Calu3 (cell line): ENCODE results near the gene GRHL1. TPM values are rescaled to one million over a fixed set of nuclear protein-coding genes. Genes with fewer than 3 reads are reported as not detected.

Experiments
- BruUV-seq: library from RNA; stranded (reverse); fragments of 400-500 nt; replicated peaks from 2 replicates; lab custom pipeline; 2021; lab: Mats Ljungman, UMichigan
- CTCF ChIA-PET: fragments of 300-600 bp; sonication (Branson Sonifier 250); formaldehyde crosslinking; loops from one replicate; lab custom pipeline; 2022; ENCODE audit warnings: antibody characterized with exemption; lab: Charles Lee
- DNase-seq: peaks from one replicate; pipeline ENCODE4 v3.0.0; 2022
- H3K27ac Mint-ChIP-seq: one replicate; pipeline ENCODE4 v1.8.0; 2022; ENCODE audit warnings: mixed read lengths; ENCODE audit not compliant: unreplicated experiment
- H3K27me3 Mint-ChIP-seq: one replicate; pipeline ENCODE4 v1.8.0; 2022; ENCODE audit warnings: mixed read lengths; ENCODE audit not compliant: unreplicated experiment
- H3K36me3 Mint-ChIP-seq: one replicate; pipeline ENCODE4 v1.8.0; 2022; ENCODE audit warnings: mild to moderate bottlenecking, moderate library complexity, mixed read lengths; ENCODE audit not compliant: insufficient read depth, unreplicated experiment
- H3K4me1 Mint-ChIP-seq: one replicate; pipeline ENCODE4 v1.8.0; 2022; ENCODE audit warnings: mild to moderate bottlenecking, low read depth, mixed read lengths; ENCODE audit not compliant: unreplicated experiment
- H3K4me3 Mint-ChIP-seq: one replicate; pipeline ENCODE4 v1.8.0; 2022; ENCODE audit warnings: mild to moderate bottlenecking, low read depth, moderate library complexity, mixed read lengths; ENCODE audit not compliant: unreplicated experiment
- H3K9me3 Mint-ChIP-seq: one replicate; pipeline ENCODE4 v1.8.0; 2022; ENCODE audit warnings: low read depth, mixed read lengths; ENCODE audit not compliant: unreplicated experiment
- CTCF ChIP-seq: fragments of 200-600 bp; IDR thresholded peaks from one replicate; pipeline ENCODE4 v1.8.0; 2022; ENCODE audit warnings: antibody characterized with exemption; ENCODE audit not compliant: unreplicated experiment
- intact Hi-C: fragments of 100-400 bp; cut with micrococcal nuclease; formaldehyde crosslinking; loops from one replicate; pipeline ENCODE4 v1.10.0; 2022; ENCODE audit not compliant: unreplicated experiment
- total RNA-seq: library from RNA; stranded (reverse); gene quantifications from 2 replicates; pipeline ENCODE4 v1.2.3, GENCODE V29; 2022

The GRHL1 gene
- total RNA-seq, 1 experiment from 2014 or later = 11.7 TPM

- CTCF ChIA-PET = no interaction called here
- Mint-ChIP-seq H3K9me3 (no peaks in the 10 kb centered on the region), H3K27me3 (no peaks in the 10 kb centered on the region), H3K4me1 (no peaks in the 10 kb centered on the region), H3K4me3 (no peak overlapping the region), H3K27ac (no peak overlapping the region), H3K36me3 (no peaks in the 10 kb centered on the region)
- intact Hi-C loops = no loop called here
- BruUV-seq = no TSS peak
- DNase-seq = no peak
- TF ChIP-seq CTCF = no peak
These were observed 49.0 kb downstream of the GRHL1 start for GRCh38 chr2:10000541-10000940.

DNA sequence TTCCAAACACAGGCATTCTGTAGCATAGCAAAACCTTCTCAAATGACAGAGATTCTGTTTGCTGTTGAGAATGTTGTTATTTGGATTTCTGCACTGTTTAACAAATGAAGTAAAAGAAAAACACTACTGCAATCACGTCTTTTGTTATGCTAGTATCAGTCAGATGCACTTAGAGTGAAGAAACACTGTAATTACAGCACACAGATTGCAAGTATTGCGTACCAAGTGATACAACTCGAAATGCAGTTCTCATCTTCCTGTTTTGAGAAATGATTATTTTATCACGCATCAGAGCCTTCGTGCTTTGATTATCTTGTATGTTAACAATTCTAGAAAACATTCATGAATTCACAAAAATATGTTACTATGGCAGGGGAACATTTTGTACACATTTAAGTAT is 50.1 kb downstream of the GRHL1 start:
- H3K4me1 Mint-ChIP-seq = no peaks in the 10 kb centered on the region
- no TSS peak for BruUV-seq
- H3K4me3 Mint-ChIP-seq = no peak overlapping the region
- H3K36me3 Mint-ChIP-seq = no peaks in the 10 kb centered on the region
- no peak for DNase-seq
- TF ChIP-seq CTCF = no peak
- CTCF ChIA-PET = no interaction called here
- H3K9me3 Mint-ChIP-seq = no peaks in the 10 kb centered on the region
- H3K27me3 Mint-ChIP-seq = no peaks in the 10 kb centered on the region
- H3K27ac Mint-ChIP-seq = no peak overlapping the region
- intact Hi-C loops = no loop called here

- H3K27me3 Mint-ChIP-seq = no peaks in the 10 kb centered on the region
- H3K9me3 Mint-ChIP-seq = no peaks in the 10 kb centered on the region
- DNase-seq = no peak
- no peaks in the 10 kb centered on the region for H3K36me3 Mint-ChIP-seq
- no peak overlapping the region for H3K27ac Mint-ChIP-seq
- H3K4me1 Mint-ChIP-seq = no peaks in the 10 kb centered on the region
- no peak for TF ChIP-seq CTCF
- intact Hi-C loops = no loop called here
- no peak overlapping the region for H3K4me3 Mint-ChIP-seq
- CTCF ChIA-PET = no interaction called here
- no TSS peak for BruUV-seq
These were observed 50.6 kb downstream of the GRHL1 start for GRCh38 chr2:10002109-10002508.

DNA sequence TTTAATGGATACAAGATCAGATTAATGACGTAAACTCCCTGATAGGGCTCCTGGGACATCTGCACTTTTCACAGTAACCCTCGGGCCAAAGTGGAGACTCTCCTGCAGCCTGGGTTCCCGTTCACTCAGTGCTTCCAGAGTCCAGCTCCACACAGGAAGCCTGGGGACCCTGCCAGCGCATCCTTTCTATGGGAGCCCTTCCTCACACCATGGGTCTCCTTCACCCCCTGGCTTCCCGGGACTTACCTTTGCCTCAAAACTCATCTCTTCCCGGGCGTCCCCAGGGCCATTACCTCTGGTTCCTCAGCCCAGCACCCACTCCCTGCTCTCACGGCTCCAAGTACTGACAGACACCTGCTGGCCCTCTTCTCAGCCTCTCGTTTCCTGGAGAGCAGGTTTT is 51.2 kb downstream of the GRHL1 start:
- Mint-ChIP-seq H3K4me1 (no peaks in the 10 kb centered on the region), H3K27ac (no peak overlapping the region), H3K36me3 (no peaks in the 10 kb centered on the region), H3K4me3 (no peak overlapping the region), H3K9me3 (no peaks in the 10 kb centered on the region), H3K27me3 (no peaks in the 10 kb centered on the region)
- CTCF ChIA-PET = no interaction called here
- DNase-seq = no peak
- intact Hi-C loops = no loop called here
- no peak for TF ChIP-seq CTCF
- no TSS peak for BruUV-seq
